HG02623 (cell line): Measurements from ENCODE around the gene METTL8.
"Not testable (repeated sequence)": the region's sequence is repeated elsewhere in the genome, so short reads cannot be mapped to it uniquely, and the experiment has no call there.

ENCODE experiments used
- ATAC-seq: cut with Tn5 transposase; IDR thresholded peaks from one replicate; pipeline ENCODE4 v1.9.1; 2021; ENCODE audit warnings: moderate library complexity; ENCODE audit not compliant: unreplicated experiment

The METTL8 gene

DNA sequence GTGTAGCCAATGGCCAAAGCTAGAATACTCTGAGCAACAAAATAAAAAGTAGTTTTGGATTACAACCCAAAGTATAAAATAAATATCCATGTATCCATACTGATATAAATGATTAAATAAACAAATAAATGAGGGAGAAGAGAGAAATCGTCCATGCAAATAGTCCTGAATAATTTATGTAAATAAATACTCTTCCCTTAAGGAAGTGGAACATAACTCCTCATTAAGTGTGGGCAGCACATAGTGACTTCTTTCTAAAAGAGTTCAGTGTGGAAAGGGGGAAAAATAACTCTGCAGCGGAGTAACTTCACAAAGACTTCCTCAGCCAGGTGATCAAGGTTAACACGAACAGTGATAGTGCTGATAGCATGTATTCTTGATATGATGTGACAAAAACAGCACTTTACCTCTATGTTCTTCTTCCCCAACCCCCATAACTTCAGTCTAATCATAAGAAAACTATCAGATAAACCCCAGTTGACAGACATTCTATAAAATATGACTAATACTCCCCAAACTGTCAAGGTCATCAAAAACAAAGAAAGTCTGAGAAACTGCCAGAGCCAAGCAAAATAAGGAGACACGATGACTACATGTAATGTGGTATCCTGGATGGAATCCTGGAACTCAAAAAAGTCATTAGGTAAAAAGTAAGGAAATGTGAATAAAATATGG is 30.7 kb downstream of the METTL8 start:
- no peak for ATAC-seq

DNA sequence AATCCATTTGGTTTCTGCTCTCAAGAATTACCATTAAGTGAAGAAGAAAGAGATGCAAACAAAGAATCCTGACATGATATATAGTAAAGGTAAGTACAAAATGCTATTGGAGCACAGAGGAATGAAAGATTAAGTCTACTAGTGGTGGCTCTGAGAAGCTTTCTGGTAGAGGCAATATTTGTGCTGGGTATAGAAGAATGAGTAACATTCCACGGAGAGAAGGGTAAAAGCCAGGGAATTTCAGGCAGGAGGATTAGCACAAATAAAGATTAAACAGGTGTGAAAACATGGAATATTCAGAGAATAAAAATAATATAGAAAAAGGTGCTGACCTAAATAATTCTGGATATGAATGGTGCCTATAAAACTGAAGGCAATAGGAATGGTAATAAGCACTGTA is 31.8 kb downstream of the METTL8 start:
- no peak for ATAC-seq

DNA sequence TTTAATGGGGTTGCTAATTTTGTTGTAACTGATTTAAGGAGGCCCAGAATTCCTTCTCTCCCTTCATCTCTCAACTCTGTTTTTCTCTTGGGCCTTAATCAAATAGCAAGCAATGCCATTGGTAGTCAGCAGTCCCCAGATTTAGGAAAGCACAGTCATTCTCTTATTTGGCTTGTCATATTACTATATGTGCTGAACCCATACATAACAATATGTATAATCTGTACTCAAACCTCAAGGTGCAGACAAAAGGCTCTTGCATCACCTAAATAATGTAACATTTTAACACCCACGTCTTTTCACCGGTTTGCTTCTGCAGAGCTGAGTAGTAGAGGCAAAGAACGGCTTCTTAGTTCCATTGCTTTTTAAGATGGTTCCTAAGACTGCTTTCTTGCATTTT is 33.4 kb downstream of the METTL8 start:
- ATAC-seq: no peak

DNA sequence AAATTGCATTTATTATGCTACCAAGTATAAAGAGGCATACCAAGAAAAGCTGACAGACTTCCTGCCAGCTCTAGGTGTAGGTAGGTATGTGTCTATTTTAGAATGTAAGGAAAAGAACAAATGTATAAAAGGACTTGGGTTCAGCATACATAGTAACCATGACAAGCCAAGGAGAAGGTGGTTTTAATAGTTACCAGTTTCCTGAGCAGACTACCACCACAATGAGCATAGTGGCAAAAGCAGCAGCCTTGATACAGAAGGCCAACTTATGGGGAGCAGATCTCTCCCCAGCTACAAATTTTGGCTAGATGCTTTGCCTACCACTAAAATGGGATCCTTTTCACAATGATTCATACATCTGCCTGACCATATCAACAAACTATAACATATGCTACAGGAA is 34.5 kb downstream of the METTL8 start:
- ATAC-seq: no peak

DNA sequence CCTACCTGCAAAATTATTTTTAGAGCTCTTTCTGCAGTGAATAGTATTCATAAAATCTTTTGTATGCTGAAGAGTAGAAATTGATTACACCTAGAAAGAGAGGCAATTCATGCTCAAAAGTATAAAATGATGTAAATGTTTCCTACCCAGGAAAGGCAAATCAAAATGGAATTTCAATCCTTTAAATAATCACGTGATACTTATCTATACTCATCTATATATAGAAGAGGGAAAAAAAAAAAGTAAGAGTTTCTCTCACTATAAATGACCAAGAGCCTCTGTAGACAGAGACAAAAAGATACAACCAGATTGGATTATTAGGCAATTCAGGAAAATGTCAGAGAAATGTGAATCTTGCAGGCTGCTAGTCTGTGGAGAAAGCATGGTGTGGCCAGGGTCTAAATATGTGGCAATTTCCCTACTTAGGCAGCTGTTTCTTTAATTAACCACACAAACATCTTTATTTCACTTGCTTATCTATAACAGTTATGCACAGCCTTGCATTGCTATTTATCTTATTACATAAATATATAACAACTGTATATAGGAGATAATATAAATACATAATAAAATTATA is 39.5 kb downstream of the METTL8 start:
- no peak for ATAC-seq

DNA sequence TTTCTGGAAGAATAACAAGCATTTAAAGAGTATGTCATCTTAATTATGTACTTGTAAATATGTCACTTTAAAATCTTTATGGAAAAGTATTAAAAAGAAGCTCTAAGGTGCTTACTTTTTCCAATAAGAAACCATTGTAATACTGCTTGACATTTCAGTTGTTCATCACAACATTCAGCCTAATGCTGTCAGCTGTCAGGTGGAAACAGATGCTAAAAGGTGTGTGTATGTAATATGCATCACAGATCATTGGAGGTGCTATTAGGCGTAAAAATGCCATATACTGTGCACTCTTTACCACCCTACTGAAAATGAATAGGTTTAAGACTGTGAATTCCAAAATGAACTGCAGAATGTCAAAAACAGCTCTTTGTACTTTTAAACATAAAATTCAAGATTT is 40.3 kb downstream of the METTL8 start:
- ATAC-seq: no peak

DNA sequence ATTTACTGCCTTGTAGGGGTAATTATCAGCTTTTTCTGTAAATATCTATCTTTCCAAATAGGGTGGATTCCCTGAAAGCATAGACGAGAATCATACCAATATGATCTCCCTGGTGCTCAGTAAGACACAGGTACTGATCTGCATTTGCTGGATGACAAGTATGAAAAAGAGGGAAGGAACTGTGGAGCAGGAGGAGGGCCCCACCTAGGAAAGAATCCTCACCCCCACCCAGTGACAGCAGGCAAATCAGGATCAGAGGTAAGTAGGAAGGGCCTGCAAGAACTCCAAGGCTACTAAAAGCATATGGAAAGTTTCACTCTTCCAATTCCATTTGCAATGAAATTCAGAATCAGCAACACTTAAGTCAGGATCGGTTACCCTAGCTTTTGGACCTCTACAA is 42.3 kb downstream of the METTL8 start:
- no peak for ATAC-seq

DNA sequence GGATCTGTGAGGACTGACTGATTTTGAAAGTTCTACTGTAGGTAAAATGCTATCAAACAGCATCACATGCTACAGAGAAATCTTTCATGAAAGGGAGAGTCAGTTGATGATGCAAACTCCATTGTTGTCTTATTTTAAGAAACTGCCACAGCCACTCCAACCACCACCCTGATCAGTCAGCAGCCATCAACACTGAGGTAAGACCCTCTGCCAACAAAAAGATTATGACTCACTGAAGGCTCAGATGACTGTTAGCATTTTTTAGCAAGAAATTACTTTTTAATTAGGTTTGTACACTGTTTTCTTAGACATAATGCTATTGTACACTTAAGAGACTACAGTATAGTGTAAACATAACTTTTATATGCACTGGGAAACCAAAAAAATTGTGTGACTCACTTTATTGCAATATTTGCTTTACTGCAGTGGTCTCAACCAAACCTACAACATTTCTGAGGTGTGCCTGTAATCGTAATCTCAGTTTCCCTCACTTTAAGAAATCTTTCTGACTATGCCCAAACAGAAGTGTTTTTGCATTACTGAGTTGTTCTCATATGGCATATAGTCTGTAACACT is 42.8 kb downstream of the METTL8 start:
- no peak for ATAC-seq

DNA sequence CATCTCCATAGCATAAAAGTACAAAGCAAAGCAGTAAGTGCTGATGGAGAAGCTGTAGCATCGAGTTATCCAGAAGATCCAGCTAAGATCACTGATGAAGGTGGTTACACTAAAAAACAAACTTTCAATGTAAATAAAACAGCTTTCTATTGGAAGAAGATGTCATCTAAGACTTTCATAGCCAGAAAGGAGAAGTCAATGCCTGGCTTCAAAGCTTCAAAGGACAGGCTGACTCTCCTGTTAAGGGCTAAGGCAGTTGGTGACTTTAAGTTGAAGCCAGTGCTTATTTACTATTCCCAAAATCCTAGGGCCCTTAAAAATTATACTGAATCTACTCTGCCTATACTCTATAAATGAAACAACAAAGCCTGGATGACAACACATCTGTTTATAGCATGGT is 44.0 kb downstream of the METTL8 start:
- ATAC-seq: no peak

DNA sequence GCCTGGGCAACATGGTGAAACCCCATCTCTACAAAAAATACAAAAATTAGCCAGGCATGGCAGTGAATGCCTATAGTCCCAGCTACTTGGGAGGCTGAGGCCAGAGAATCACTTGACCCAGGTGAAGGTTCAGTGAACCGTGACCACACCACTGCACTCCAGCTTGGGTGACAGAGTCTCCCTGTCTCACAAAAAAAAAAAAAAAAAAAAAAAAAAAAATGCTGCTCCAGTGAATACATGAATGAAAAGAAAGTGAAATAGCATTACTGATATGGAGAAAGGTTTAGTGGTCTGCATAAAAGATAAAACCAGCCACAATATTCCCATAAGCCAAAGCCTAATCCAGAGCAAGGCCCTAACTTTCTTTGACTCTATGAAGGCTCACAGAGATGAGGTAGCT is 44.5 kb downstream of the METTL8 start:
- no peak for ATAC-seq

DNA sequence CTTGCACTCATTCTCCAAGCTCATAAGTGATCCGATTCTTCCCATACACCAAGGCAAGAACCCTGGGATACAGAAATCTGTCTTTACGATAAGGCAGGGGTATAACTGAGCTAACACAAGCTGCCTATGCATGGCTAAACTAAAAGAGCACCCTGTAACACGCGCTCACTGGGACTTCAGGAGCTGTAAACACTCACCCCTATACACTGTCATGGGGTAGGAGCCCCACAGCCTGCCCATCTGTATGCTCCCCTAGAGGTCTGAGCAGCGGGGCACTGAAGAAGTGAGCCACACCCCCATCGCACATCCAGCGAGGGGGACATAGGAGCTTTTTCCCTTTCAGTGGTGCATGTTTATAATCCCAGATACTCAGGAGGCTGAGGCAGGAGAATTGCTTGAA is 46.7 kb downstream of the METTL8 start:
- no peak for ATAC-seq

DNA sequence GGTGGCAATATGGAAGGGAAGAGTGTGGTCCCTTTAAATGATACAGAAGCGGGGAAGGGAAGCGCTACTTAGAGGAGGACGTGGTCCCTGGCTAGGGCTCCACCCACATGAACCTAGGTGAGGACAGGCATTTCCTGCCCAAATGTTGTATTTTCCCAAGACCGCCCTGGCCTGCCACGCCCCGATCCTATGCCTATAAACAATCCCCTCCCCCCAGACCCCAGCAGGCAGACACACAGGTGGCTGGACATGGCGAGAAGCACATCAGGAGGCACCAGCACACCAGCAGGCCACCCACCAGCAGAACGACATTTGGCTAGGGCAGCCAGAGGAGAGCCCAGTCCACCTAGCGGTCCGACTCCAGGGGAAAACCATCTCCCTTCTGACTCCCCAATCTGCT is 47.2 kb downstream of the METTL8 start:
- no peak for ATAC-seq

DNA sequence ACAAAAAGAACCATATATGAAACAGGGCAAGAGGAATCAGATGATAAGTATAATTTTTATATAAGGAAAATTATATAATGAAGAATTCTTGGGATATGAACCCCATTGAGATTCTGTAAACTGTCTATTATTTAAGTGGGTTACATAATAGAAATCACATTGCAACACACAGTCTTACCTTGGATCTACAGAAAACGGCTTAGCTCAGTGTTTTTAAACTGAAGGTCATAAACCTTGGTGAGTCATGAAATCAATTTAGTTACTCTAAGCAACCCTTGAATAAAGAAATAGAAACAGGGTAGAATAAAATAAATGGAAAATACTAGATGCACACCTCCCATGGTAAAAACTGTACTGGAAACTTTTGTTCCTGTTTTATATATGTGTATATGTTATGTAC is 50.7 kb downstream of the METTL8 start:
- ATAC-seq: no peak

DNA sequence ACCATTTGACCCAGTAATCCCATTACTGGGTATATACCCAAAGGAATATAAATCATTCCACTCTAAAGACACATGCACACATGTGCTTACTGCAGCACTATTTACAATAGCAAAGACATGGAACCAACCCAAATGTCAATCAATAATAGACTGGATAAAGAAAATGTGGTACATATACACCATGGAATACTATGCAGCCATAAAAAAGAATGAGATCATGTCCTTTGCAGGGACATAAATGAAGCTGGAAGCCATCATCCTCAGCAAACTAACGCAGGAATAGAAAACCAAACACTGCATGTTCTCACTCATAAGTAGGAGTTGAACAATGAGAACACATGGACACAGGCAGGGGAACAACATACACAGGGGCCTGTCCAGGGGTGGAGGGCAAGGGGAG is 51.6 kb downstream of the METTL8 start:
- not testable (repeated sequence) for ATAC-seq

DNA sequence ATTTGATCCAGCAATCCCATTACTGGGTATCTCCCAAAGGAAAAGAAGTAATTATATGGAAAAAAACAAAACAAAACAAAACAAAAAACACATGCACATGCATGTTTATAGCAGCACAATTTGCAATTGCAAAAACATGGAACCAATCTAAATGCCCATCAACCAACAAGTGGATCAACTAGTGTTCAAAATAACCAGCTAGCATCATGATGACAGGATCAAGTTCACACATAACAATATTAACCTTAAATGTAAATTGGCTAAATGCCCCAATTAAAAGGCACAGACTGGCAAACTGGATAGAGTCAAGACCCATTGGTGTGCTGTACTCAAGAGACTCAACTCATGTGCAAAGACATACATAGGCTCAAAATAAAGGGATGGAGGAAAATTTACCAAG is 55.9 kb downstream of the METTL8 start:
- not testable (repeated sequence) for ATAC-seq

DNA sequence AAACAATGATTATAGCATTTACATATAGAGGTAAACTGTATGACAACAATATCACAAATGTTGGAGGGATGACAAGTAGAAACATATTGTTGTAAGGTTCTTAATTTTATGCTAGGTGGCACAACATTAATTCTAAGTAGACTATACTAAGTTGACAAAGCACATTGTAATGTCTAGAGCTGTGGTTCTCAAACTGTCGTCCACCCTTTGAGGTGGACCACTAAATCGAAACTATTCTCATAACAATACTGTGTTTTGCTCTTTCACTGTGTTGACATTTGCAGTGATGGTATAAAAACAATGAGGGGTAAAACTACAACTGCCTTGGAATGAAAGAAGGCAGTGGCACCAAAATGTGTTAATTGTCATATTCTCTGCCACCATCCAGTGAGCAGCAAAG is 66.1 kb downstream of the METTL8 start:
- no peak for ATAC-seq

DNA sequence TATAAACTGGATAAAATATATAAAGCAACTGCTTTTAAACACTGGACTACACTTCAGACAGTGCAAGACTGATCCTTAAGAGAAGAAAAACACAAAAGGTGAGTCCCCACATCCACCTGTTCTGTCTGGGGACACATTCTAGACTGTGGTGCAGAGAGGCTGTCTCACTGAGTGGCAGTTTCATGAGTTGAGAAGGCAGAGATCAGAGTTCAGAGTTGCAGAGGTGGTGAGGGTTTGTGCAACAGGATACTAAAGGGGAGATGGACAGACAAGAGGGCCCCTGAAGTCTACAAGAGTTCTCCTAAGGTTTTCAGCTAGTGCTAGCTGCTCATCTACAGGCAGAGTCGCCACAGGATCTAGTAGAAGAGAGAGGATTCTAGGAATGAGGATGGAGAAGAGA is 68.0 kb downstream of the METTL8 start:
- no peak for ATAC-seq

DNA sequence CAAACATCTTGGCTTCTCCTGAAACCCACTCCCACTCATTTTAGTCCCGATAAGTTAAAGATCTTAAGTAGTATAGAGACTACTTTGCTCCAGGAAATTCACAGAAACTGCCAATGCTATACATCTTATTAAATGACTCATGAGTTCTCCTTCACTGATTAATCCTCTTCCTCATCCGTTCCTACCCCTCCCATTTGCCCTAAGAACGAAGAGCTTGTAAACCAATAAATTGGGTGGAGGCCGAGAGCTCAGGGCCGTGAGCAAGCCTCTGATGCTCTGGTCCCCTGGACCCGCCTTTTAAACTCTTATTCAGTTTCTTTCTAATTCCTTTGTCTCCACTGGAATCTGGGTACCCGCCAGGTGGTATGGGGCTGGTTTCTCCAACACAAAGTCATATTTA is 68.6 kb downstream of the METTL8 start:
- ATAC-seq: no peak

DNA sequence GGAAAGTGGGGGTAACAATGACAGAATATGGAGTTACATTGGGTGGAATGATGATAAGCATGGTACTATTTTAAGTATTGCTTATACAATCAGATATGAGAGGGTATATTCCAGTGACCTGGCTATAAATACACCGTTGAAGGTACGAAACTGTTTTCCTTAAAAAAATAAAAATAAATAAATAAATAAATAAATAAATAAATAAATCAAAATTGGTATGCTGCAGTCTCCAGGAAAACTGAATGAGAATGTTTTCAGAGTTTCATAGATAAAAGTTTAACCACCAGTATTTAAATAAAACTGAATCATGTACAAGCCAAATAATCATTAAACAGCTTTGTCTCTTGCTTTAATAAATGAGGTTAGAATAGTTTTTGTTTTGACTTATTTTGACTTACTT is 71.4 kb downstream of the METTL8 start:
- no peak for ATAC-seq

DNA sequence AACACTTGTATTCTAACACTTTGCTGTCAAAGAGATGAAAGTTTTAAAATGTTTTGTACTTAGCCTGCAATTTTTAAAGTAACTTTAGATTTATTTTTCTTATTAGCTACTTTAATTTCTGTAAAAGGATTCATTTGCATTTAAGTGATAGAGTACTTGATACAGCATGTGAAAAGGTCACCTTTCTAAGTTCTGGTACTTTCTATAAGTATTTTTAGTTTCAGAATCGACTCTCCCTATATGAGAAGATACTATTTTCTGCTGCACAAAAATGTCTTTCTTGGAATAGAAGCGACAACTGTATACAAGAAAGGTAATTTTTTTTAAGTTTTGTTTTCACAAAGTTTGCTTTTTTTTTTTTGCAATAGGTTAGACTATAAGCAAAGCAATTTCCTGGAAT is 72.9 kb downstream of the METTL8 start:
- no peak for ATAC-seq

DNA sequence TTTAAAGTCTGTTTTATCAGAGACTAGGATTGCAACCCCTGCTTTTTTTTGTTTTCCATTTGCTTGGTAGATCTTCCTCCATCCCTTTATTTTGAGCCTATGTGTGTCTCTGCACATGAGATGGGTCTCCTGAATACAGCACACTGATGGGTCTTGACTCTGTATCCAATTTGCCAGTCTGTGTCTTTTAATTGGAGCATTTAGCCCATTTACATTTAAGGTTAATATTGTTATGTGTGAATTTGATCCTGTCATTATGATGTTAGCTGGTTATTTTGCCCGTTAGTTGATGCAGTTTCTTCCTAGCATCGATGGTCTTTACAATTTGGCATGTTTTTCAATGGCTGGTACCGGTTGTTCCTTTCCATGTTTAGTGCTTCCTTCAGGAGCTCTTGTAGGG is 80.0 kb downstream of the METTL8 start:
- not testable (repeated sequence) for ATAC-seq

DNA sequence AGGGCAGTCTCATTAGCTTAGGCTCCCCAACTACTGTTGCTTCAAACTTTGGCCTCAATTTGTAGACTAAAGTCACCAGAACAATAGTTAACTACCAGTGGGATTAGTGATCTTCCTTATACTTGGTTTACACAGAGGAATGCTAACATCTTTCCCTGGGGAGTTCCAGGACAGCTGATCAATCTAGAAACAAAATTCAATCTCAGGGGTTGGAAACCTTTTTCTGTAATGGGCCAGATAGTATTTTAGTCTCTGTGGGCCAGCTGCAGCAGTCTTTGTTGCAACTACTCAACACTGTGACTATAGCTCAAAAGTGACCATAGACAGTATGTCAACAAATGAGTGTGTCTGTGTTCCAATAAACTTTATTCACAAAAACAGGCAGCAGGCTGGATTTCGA is 85.7 kb downstream of the METTL8 start:
- ATAC-seq: no peak

DNA sequence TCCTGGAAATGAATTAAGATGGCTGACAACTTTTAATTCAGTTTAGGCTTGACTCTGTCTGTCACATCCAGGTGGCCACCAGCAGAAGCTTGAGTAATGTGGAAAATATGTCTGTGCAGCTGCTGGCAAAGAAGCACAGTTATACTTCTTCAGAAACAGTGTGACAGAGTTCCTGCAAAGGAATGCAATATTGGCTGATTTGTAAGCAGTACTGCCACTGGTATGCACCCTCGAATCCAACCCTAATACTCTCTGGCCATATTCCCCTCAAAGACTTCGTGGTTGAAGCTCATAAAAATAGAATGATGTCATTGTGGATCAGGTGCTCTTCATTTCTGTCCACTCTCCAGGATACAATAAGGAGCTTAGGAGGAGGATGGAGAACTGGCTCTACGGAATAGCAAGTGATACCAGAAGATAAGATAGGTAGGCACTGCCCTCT is 86.2 kb downstream of the METTL8 start:
- no peak for ATAC-seq
